ACC112 (cell line): ENCODE data around the gene PPP6R2.

Source experiments
- H2AFZ ChIP-seq: fragments of 200-600 bp; sonication (generic); one replicate; pipeline ENCODE4 v1.6.0; 2017; ENCODE audit warnings: antibody characterized with exemption, low read length; ENCODE audit not compliant: unreplicated experiment
- H3K27ac ChIP-seq: fragments of 200-600 bp; sonication (generic); 2 replicates; pipeline ENCODE4 v1.5.1; 2014; ENCODE audit warnings: low read depth, mild to moderate bottlenecking, antibody characterized with exemption, low read length, moderate library complexity
- H3K27me3 ChIP-seq: fragments of 200-600 bp; sonication (generic); 2 replicates; pipeline ENCODE4 v1.6.1; 2014; ENCODE audit warnings: mild to moderate bottlenecking, antibody characterized with exemption, low read length, moderate library complexity, mixed read lengths; ENCODE audit not compliant: insufficient read depth
- H3K36me3 ChIP-seq: fragments of 200-600 bp; sonication (generic); 2 replicates; pipeline ENCODE4 v1.6.1; 2016; ENCODE audit warnings: mild to moderate bottlenecking, antibody characterized with exemption, low read length, moderate library complexity, mixed read lengths; ENCODE audit not compliant: insufficient read depth
- H3K4me1 ChIP-seq: fragments of 200-600 bp; sonication (generic); one replicate; pipeline ENCODE4 v1.6.1; 2016; ENCODE audit warnings: low read length, mixed read lengths; ENCODE audit not compliant: insufficient read depth, unreplicated experiment, control insufficient read depth
- H3K4me3 ChIP-seq: fragments of 200-600 bp; sonication (generic); 2 replicates; pipeline ENCODE4 v1.5.1; 2014; ENCODE audit warnings: mild to moderate bottlenecking, low read depth, low read length
- H3K79me2 ChIP-seq: fragments of 200-600 bp; sonication (generic); one replicate; pipeline ENCODE4 v1.6.0; 2016; ENCODE audit warnings: low read length; ENCODE audit not compliant: control insufficient read depth, unreplicated experiment, insufficient read depth

The PPP6R2 gene

GRCh38 chr22:50313021-50313420 lies 30.1 kb upstream of the PPP6R2 start:
- H3K79me2 ChIP-seq: no peaks in the 10 kb centered on the region
- H3K27me3 ChIP-seq: no peaks in the 10 kb centered on the region
- no peak overlapping the region for H2AFZ ChIP-seq
- peaks cover 10% of the 10 kb centered on the region for H3K4me1 ChIP-seq
- no peaks in the 10 kb centered on the region for H3K36me3 ChIP-seq
- no peak overlapping the region for H3K27ac ChIP-seq
- H3K4me3 ChIP-seq: no peak overlapping the region

GRCh38 chr22:50313600-50313999 lies 29.5 kb upstream of the PPP6R2 start:
- no peak overlapping the region for H3K27ac ChIP-seq
- no peaks in the 10 kb centered on the region for H3K79me2 ChIP-seq
- no peaks in the 10 kb centered on the region for H3K36me3 ChIP-seq
- H3K4me3 ChIP-seq: no peak overlapping the region
- H3K4me1 ChIP-seq: peaks cover 4% of the 10 kb centered on the region
- no peaks in the 10 kb centered on the region for H3K27me3 ChIP-seq
- no peak overlapping the region for H2AFZ ChIP-seq

DNA sequence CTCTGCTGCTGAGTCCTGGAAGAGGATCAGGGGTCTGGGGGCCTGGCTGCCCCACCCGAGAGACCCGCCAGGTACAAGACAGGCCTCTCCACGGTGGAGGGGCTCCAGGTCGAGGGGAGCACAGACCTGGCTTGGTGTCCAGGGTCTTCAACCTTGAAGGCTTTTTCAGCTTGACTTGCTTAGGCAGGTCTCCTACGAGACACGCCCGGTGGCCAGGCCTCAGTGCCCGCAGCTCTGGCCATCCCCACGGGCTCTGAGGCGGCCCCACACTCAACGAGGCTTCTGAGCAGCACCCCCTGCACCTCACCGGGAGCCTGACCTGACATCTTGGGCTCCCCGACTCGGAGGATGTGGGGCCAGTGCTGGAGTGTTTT lies 29.1 kb upstream of the PPP6R2 start:
- Histone ChIP-seq H3K4me1 (no peaks in the 10 kb centered on the region), H3K79me2 (no peaks in the 10 kb centered on the region), H3K36me3 (no peaks in the 10 kb centered on the region), H3K4me3 (no peak overlapping the region), H3K27me3 (no peaks in the 10 kb centered on the region), H2AFZ (no peak overlapping the region), H3K27ac (no peak overlapping the region)

DNA sequence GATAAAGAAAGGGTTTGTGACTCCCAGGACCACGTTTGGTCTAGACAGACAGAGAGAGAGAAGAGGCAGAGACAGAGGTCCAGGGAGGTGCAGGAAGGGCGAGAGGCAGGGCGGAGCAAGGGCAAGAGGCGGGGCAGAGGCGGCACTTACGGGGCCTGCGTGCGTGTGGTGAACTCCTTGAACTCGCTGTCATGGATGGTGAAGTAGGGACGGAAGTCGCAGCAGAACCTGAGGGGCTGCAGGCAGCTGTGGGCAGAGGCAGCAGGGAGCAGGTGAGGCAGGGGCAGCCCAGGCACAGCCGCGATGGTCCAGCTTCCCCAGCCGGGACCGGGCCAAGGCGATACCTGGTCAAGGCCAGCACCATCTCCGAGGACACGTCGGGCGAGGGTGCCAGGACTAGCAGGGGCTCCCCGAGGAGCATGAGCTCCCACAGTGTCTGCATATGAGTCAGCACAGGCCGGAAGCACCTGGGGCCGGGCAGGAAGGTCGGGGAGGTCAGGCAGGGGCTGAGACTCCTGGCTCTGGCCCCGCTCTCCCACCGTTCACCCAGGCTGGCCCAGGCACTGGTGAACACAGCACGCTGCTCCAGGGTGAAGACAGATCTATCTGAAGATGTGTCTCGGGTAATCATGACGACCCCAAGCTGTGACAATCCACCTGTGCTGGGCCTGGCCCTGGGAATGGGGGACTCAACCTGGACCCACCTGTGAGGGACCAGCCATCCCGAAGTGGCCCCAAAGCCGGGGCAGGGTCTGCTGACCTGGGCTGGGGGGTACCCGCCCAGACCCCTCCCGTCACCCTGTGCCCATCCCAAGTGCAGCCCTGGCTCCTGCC lies 28.5 kb upstream of the PPP6R2 start:
- no peaks in the 10 kb centered on the region for H3K27me3 ChIP-seq
- H3K79me2 ChIP-seq: no peaks in the 10 kb centered on the region
- H3K36me3 ChIP-seq: no peaks in the 10 kb centered on the region
- H3K4me1 ChIP-seq: no peaks in the 10 kb centered on the region
- no peak overlapping the region for H3K4me3 ChIP-seq
- no peak overlapping the region for H3K27ac ChIP-seq
- no peak overlapping the region for H2AFZ ChIP-seq

GRCh38 chr22:50315289-50316113 lies 27.6 kb upstream of the PPP6R2 start:
- H3K79me2 ChIP-seq: no peaks in the 10 kb centered on the region
- H2AFZ ChIP-seq: no peak overlapping the region
- no peaks in the 10 kb centered on the region for H3K27me3 ChIP-seq
- no peaks in the 10 kb centered on the region for H3K4me1 ChIP-seq
- H3K4me3 ChIP-seq: no peak overlapping the region
- H3K27ac ChIP-seq: no peak overlapping the region
- H3K36me3 ChIP-seq: no peaks in the 10 kb centered on the region

DNA sequence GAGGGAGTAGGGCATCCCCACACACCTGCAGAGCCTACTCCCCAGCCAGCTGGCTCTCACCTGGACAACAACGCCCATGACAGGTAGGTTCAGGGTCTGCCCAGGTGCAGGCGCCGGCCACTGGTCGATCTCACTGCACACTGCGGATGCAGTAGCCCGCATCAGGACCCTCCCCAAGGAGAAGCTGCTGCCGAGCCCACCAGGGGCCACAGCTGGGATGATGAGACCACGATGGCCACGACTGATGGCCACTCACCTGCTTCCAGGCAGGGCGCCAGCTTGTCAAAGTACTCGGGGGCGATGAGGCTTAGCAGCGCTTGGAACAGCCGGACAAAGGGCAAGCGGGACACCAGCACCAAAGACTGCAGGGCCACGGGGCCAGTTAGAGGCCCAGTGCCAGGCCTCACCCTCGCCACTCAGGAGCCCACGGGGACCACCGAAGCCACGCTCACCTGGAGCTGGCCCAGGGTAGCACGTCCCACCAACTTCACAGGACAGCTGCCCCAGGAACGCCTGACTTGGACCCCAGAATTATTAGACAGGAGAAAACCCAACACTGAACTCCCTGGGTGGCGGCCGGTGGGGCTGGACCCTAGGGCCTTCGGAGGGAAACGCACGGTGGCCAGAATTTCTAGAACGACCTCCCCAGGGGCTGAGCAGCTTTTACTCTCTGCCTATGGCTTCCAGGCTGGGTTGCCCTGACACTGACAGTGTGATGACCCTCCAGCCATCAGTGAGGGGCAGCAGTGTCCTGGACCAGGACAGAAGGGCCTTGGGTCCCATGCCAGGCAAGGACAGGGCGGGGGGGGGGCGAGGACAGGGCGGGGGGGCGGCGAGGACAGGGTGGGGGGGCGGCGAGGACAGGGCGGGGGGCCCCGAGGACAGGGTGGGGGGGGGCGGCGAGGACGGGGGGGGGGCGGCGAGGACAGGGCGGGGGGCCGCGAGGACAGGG lies 26.7 kb upstream of the PPP6R2 start:
- Histone ChIP-seq H3K4me3 (no peak overlapping the region), H3K27ac (no peak overlapping the region), H2AFZ (no peak overlapping the region), H3K36me3 (no peaks in the 10 kb centered on the region), H3K27me3 (no peaks in the 10 kb centered on the region), H3K79me2 (no peaks in the 10 kb centered on the region), H3K4me1 (no peaks in the 10 kb centered on the region)

DNA sequence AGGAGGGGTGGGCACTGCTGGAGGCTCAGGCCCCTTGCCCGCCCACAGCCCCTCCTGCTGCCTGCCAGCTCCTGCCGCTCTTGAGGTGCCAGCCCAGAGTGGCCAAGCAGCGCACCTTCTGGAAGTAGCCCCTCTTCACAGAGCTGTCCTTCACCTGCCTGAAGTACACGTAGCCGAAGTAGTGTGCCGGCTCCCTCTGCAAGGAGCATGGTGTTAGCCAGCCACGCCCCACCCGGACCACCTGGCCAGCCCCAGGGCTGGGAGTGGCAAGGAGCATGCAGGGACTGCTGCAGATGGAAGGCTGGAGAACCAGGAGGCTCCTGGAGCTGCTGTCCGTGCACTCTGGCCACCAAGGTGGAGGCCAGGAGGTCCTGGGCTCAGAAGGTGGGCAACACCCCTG lies 25.9 kb upstream of the PPP6R2 start:
- no peaks in the 10 kb centered on the region for H3K79me2 ChIP-seq
- no peaks in the 10 kb centered on the region for H3K4me1 ChIP-seq
- H3K36me3 ChIP-seq: no peaks in the 10 kb centered on the region
- no peak overlapping the region for H3K4me3 ChIP-seq
- no peaks in the 10 kb centered on the region for H3K27me3 ChIP-seq
- no peak overlapping the region for H2AFZ ChIP-seq
- no peak overlapping the region for H3K27ac ChIP-seq

DNA sequence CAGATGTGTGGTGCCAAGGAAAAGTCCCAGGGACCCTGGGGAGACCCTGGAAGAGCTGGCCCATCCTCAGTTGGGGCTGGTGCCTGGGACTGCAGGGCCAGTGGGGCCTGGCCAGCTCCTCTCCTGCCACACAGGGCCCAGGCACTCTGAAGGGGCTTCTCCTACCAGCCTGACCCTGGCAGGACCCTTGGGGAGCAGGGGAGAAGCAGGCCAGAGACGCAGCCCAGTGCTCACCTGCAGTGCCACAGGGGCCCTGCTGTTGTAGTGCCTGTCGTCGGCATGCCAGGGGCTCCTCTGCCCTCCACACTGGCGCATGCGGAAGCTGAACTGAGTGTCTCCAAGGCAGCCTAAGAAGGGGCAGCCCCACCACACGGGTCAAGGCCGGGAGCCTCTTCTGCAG lies 25.5 kb upstream of the PPP6R2 start:
- Histone ChIP-seq H3K36me3 (no peaks in the 10 kb centered on the region), H2AFZ (no peak overlapping the region), H3K4me1 (no peaks in the 10 kb centered on the region), H3K27me3 (no peaks in the 10 kb centered on the region), H3K27ac (no peak overlapping the region), H3K79me2 (no peaks in the 10 kb centered on the region), H3K4me3 (no peak overlapping the region)

DNA sequence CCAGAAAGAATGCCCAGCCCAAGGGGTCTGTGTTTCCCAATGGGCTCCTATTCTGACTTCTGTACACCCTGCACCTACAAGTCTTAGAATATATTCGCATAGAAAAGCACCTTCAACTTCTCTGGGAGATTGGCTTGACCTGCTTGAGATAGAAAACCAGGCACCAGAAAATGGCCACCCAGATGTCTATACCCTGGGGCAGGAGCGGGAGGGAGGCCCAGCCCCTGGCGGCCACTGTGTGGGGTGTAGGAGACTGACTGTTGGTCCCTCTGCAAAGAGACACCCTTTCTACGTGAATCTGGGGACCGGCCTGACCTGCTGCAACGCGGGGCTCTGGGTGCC lies 24.8 kb upstream of the PPP6R2 start:
- H2AFZ ChIP-seq: no peak overlapping the region
- no peak overlapping the region for H3K4me3 ChIP-seq
- H3K79me2 ChIP-seq: no peaks in the 10 kb centered on the region
- H3K27ac ChIP-seq: no peak overlapping the region
- no peaks in the 10 kb centered on the region for H3K4me1 ChIP-seq
- no peaks in the 10 kb centered on the region for H3K27me3 ChIP-seq
- no peaks in the 10 kb centered on the region for H3K36me3 ChIP-seq

- Histone ChIP-seq H3K27me3 (no peaks in the 10 kb centered on the region), H3K4me3 (no peak overlapping the region), H2AFZ (no peak overlapping the region), H3K36me3 (no peaks in the 10 kb centered on the region), H3K79me2 (no peaks in the 10 kb centered on the region), H3K4me1 (no peaks in the 10 kb centered on the region), H3K27ac (no peak overlapping the region)
These were observed 24.3 kb upstream of the PPP6R2 start for GRCh38 chr22:50318698-50319411.
